GM12878 (cell line): ENCODE results near the gene CD209. TPM values are rescaled to one million over a fixed set of nuclear protein-coding genes. Genes with fewer than 3 reads are reported as not detected.

Experiments
- CEBPB ChIP-seq, 2 experiments: fragments of 150-350 bp in 1 of 2; IDR thresholded peaks; 2 replicates each; pipeline ENCODE4 v1.6.1; 2012 to 2014; ENCODE audit warnings: low read depth in 2 of 2, low read length in 2 of 2, borderline replicate concordance in 1 of 2, inconsistent platforms in 1 of 2
- CHD4 ChIP-seq: fragments of 200-600 bp; sonication (generic); IDR thresholded peaks from 2 replicates; pipeline ENCODE4 v1.6.1; 2016; ENCODE audit warnings: mild to moderate bottlenecking
- CUX1 ChIP-seq: IDR thresholded peaks from 2 replicates; pipeline ENCODE4 v1.6.1; 2012; ENCODE audit warnings: improper control_type of control experiment, low read depth, low read length; ENCODE audit not compliant: insufficient replicate concordance
- LARP7 ChIP-seq: fragments of 450-650 bp; IDR thresholded peaks from 2 replicates; pipeline ENCODE4 v1.6.1; 2017; ENCODE audit warnings: mild to moderate bottlenecking
- MXI1 ChIP-seq: fragments of 150-350 bp; IDR thresholded peaks from 2 replicates; pipeline ENCODE4 v1.6.1; 2011; ENCODE audit warnings: low read depth, mild to moderate bottlenecking, inconsistent platforms, low read length, improper control_type of control experiment
- ZBTB33 ChIP-seq: fragments of 450-650 bp; IDR thresholded peaks from 2 replicates; pipeline ENCODE4 v1.6.1; 2017; ENCODE audit warnings: mild to moderate bottlenecking
- polyA plus RNA-seq, 11 experiments: library from polyadenylated mRNA; depleted of rRNA in 4 of 11; unstranded in 6 of 11; stranded (reverse) in 5 of 11; fragments of >200 nt; fragmentation: Nextera tagmentation in 4 of 11; fragmentation: Illumina TruSeq in 1 of 11; extraction: Ambion mirVana in 4 of 11; extraction: Trizol in 1 of 11; gene quantifications; 1 replicate in 1 of 11; 2 replicates in 10 of 11; pipeline versions ENCODE4 v1.2.1 to v1.2.3, GENCODE V29; 2011 to 2016; ENCODE audit warnings: inconsistent platforms in 2 of 11, missing spikeins in 2 of 11, low read depth in 1 of 11
- total RNA-seq, 4 experiments: library from RNA; depleted of rRNA in 3 of 4; stranded (reverse); fragments of >200 nt in 3 of 4; fragmentation: Illumina TruSeq in 1 of 4; extraction: Trizol in 1 of 4; gene quantifications; 2 replicates each; pipeline versions ENCODE4 v1.2.1 to v1.2.3, GENCODE V29; 2013 to 2021

Gene CD209
- total and polyA plus RNA-seq, 10 of the 15 experiments (the other 5 are each of a cell fraction or from before 2014, with no cell fraction given), result 0.04 to 0.21 (median 0.10) TPM; not detected in 3

GRCh38 chr19:7715671-7716070 lies 31.7 kb downstream of the CD209 start (continued):
- TF ChIP-seq CUX1 (no peak), CEBPB (IDR thresholded peaks at IDR 0.05; ENCODE audit: borderline replicate concordance in 1 of 2, low read depth in 2 of 2, low read length in 2 of 2) (no peak), LARP7 (no peak), MXI1 (no peak), CHD4 (no peak), ZBTB33 (no peak)
